Epithelial cell of prostate (primary cell): Measurements from ENCODE around the gene SH3BP5.

Source experiments
- DNase-seq: peaks from one replicate; pipeline ENCODE4 v3.0.0-alpha.2; 2011; ENCODE audit warnings: low read depth, low spot score
- H3K27ac ChIP-seq: fragments of 450-650 bp; 2 replicates; pipeline ENCODE4 v1.5.1; 2017; ENCODE audit warnings: mild to moderate bottlenecking

Gene SH3BP5

GRCh38 chr3:15347737-15348110 lies 15.3 kb upstream of the SH3BP5 start:
- no peak for DNase-seq
- no peak overlapping the region for H3K27ac ChIP-seq

DNA sequence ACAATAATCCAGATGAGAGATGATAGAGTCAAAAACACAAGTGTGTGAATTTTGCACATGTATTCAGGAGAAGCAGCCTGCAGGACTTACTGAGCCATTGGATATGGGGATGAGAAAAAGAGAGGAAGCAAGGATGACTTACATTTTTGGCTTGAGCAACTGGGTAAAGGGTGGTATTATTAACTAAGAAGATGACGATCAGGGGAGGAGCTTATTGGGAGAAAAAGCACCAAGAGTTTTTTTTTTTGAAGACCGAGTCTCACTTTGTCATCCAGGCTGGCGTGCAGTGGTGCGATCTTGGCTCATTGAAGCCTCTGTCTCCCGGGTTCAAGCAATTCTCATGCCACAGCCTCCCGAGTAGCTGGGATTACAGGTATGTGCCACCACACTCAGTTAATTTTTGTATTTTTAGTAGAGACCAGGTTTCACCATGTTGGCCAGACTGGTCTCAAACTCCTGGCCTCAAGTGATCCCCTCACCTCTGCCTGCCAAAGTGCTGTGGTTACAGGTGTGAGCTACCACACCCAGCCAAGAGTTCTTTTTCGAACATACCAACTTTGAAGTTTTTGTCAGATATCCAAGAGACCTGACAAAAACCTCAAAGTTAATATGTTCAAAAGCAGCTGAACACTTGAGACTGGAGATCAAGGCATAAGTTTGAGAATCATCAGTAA lies 14.8 kb upstream of the SH3BP5 start:
- no peak for DNase-seq
- H3K27ac ChIP-seq: no peak overlapping the region

DNA sequence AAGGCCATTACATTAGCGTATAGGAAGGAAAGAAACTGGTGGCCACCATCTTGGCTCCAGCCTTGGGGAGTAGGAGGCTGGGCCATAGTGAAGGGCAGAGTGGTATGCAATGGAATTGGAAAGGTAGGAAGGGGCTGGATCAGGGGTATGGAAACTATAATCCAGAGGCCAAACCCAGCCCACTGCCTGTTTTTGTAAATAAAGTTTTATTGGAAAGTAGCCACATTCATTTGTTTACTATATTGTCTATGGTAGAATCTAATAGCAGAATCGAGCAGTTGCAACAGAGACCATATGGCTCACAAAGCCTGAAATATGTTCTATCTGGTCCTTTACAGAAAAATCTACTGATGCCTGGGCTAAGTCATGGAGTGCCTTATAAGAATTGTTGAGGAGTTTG lies 14.1 kb upstream of the SH3BP5 start:
- H3K27ac ChIP-seq: no peak overlapping the region
- no peak for DNase-seq

- H3K27ac ChIP-seq: no peak overlapping the region
- no peak for DNase-seq
These were observed 13.3 kb upstream of the SH3BP5 start for GRCh38 chr3:15345608-15346137.

DNA sequence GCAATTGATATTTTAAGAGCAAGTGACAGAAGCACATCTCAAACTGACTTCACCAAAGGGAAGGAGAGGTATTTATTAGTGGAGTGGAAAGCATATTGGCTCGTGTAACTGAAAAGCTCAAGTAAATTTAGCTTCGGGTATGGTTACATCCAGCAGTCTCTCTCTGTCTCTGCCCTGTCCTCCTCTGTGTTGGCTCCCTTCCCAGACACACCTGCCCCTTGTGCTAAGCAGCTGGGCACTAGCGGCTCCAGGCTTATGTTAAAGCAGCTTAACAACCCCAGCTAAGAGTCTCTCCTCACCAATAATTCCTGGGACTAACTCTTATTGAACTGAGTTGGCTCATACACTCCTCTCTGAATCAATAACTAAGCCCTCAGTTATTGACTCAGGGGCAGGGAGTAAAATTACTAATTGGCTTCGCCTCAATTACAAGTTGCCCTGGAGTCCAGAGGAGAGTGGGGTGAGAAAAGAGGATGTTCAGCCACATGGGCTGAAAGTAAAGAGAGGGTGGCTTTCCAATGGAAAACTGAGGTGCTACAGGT lies 12.8 kb upstream of the SH3BP5 start:
- H3K27ac ChIP-seq: no peak overlapping the region
- no peak for DNase-seq

GRCh38 chr3:15342945-15343344 lies 10.6 kb upstream of the SH3BP5 start:
- no peak overlapping the region for H3K27ac ChIP-seq
- DNase-seq: no peak

GRCh38 chr3:15342246-15342645 lies 9.9 kb upstream of the SH3BP5 start:
- no peak overlapping the region for H3K27ac ChIP-seq
- DNase-seq: no peak

- no peak overlapping the region for H3K27ac ChIP-seq
- DNase-seq: no peak
These were observed 8.8 kb upstream of the SH3BP5 start for GRCh38 chr3:15341030-15341726.

- DNase-seq: no peak
- no peak overlapping the region for H3K27ac ChIP-seq
These were observed 7.4 kb upstream of the SH3BP5 start for GRCh38 chr3:15339786-15340215.

DNA sequence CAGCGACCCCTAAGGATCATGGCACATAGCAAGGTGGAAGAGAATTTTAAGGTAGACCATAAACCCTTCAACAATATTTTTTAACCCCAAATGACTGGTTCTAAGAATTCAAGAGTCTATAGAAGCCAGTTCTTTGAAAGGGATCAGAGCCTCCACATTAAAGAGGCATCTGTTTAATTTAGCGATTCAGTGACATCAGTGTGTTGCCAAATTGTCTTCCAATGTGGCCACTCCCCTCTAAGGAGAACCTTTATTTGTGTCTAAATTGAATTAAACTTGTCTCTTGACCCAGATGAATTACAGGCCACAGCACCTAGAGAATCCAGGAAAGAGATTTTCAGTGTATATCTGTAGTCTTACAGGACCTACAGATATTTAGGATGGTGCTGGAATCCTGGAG lies 6.6 kb upstream of the SH3BP5 start:
- DNase-seq: no peak
- H3K27ac ChIP-seq: no peak overlapping the region

DNA sequence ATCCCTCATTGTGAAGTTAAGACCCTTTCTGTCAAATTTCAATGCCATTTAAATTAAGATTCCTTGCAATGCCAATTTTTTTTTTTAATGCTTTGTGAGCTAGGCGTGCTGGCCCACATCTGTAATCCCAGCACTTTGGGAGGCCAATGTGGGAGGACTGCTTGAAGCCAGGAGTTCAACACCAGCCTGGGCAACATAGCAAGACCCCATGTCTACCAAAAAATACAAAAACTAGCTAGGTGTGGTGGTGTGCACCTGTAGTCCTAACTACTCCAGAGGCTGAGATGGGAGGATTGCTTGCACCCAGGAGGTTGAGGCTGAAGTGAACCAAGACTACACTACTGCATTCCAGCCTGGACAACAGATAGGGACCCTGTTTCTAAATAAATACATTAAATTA lies 5.6 kb upstream of the SH3BP5 start:
- DNase-seq: no peak
- no peak overlapping the region for H3K27ac ChIP-seq

GRCh38 chr3:15336057-15336456 lies 3.7 kb upstream of the SH3BP5 start:
- no peak for DNase-seq
- H3K27ac ChIP-seq: no peak overlapping the region

DNA sequence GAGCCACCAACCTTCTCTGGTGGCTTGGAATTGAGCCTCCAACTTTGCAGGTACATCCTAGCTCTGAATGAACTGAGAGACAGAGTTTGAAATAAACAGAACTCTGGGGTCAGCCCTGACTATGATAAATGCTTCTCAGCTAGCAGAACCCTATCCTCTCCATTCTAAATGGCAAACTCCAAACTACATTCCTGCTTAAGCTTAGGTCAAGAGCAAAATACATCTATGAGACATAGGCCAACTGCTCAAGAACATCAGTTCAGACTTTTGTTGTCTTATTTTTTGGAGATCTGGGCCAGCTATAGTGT lies 1.5 kb upstream of the SH3BP5 start:
- no peak for DNase-seq
- no peak overlapping the region for H3K27ac ChIP-seq

DNA sequence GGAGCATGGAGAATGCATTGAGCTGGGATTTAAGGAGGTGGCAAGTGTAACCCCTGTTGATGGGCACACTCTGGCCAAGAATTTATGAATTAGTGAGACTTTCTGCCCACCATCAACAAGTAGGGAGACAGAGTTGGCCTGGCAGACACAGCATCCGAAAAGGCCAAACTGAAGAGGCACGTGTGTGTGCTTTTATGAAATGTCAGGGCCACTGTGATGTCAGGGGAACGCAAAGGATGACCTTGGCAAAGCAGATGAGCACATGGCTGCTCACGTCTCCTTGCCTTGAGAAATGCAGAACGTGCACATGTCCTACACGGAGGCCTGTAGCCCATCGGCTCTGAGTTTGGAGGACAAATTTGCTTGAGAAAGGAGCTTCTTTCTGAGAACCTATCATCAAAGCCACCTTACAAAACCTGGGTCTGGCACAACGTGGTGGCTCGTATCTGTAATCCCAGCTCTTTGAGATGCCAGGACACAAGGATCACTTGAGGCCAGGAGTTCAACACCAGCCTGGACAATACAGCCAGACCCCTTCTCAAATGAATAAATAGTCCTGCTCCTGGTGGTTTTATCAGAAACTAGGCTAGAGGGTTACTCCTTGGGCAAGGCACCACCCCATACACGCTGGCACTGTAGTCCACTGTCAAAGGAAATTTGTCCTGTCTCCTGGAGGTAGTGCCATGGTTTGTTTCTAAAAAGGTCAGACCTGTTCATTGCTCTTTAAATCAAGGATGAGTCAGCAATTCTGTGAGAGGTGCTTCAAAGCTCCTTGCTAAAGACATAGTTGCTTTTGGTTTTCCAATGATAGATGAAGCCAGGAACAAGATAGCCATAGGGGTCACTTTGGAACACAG lies 941 bp upstream of the SH3BP5 start:
- no peak for DNase-seq
- no peak overlapping the region for H3K27ac ChIP-seq

DNA sequence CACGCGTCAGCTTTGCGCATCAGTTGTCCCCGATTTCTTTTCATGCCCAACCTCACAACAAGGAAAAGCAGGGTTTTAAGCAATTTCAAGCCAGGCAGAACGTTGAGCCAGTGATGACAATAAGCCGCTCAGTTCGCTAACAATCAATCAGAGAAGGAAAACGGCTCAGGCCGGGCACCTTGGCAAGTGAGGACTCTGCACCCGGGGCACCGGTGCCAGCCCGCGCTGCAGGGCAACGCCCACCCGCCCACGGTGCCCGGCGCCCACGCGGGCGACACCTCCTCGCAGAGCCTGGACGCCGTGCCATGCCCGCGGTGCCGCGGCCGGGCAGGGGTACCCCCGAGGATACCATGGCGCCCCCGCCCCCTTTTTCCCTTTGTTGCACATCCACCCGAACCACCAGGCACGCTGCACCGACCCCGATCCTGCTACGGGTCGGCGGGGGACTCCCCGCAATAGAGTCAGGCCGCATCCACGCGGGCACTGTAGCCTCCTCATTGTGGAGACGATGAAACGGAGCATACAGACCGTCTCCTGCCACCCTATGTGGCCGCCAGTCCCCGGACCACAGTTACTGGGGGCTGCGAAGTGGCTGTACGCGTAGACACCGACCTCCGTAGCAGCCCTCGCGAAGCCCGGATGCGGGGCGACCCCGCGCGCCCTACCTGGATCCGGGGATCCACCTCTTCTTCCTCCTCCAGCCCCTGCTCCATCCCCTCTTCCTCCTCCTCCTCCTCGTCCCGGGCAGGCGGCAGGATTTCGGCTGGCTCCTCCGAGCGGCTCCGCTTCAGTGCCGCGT lies 581 bp downstream of the SH3BP5 start:
- DNase-seq: no peak

GRCh38 chr3:15331072-15331605 lies 1.2 kb downstream of the SH3BP5 start:
- DNase-seq: no peak
- no peak overlapping the region for H3K27ac ChIP-seq

More for the DNA sequence above, 581 bp downstream of the SH3BP5 start:
- no peak overlapping the region for H3K27ac ChIP-seq

- no peak overlapping the region for H3K27ac ChIP-seq
These were observed 2.3 kb downstream of the SH3BP5 start for GRCh38 chr3:15330031-15330596.

GRCh38 chr3:15329046-15330005 lies 3.1 kb downstream of the SH3BP5 start:
- no peak for DNase-seq
- no peak overlapping the region for H3K27ac ChIP-seq

More at GRCh38 chr3:15330031-15330596, 2.3 kb downstream of the SH3BP5 start:
- DNase-seq: no peak
